Fibroblast of lung (primary cell): Measurements from ENCODE around the gene TMEM63B.

Source experiments
- CTCF ChIP-seq, 2 donors: IDR thresholded peaks in 1 of 2; conservative IDR thresholded peaks in 1 of 2; 1 replicate in 1 of 2; 2 replicates in 1 of 2; pipeline ENCODE4 v1.5.1; 2011 to 2012; ENCODE audit warnings: low read length in 2 of 2, control low read depth in 1 of 2, inconsistent platforms in 1 of 2, low read depth in 1 of 2, mild to moderate bottlenecking in 1 of 2
- EZH2 ChIP-seq: IDR thresholded peaks from 2 replicates; pipeline ENCODE4 v1.5.1; 2012; ENCODE audit warnings: low read length, control low read depth, mild to moderate bottlenecking; ENCODE audit errors: missing control alignments

DNA sequence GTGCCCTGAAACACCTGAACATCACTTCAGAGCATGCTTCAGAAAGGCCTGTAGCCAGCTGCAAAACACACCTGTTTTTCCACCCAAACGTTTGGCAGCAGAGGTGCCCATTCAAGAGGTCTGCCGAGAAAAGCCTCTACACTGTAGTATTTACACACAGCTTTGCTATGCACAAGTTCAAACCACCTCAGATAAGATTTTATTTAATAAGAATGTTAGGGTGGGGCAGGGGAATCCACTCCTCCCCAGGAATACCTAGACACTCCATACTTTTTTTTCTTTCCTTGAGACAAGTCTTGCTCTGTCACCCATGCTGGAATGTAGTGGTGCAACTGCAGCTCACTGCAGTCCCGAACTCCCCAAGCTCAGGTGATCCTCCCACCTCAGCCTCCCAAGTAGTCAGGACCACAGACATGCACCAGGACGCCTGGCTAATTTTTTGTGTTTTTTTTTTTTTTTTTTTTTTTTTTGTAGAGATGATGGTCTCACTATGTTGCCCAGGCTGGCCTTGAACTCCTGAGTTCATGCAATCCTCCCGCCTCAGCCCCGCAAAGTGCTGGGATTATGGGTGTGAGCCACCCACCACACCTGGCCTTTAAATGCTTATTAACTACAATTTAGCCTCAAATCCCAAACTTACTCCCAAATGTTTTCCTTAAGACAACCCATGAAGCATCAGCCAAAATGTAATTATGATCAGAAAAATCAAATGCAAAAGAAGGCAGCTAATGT, 9.8 kb upstream of the TMEM63B start:
- TF ChIP-seq CTCF (conservative IDR thresholded peaks at IDR 0.05 in 1 of 2, IDR thresholded peaks at IDR 0.05 in 1 of 2; ENCODE audit: low read depth in 1 of 2, low read length in 2 of 2) = no peak
- no peak for TF ChIP-seq EZH2
